Kidney glomerular epithelial cell (primary cell): ENCODE data around the gene MAEA.

ENCODE experiments used
- DNase-seq: peaks from one replicate; lab custom pipeline; 2025; lab: John Stamatoyannopoulos, UW

MAEA gene

DNA sequence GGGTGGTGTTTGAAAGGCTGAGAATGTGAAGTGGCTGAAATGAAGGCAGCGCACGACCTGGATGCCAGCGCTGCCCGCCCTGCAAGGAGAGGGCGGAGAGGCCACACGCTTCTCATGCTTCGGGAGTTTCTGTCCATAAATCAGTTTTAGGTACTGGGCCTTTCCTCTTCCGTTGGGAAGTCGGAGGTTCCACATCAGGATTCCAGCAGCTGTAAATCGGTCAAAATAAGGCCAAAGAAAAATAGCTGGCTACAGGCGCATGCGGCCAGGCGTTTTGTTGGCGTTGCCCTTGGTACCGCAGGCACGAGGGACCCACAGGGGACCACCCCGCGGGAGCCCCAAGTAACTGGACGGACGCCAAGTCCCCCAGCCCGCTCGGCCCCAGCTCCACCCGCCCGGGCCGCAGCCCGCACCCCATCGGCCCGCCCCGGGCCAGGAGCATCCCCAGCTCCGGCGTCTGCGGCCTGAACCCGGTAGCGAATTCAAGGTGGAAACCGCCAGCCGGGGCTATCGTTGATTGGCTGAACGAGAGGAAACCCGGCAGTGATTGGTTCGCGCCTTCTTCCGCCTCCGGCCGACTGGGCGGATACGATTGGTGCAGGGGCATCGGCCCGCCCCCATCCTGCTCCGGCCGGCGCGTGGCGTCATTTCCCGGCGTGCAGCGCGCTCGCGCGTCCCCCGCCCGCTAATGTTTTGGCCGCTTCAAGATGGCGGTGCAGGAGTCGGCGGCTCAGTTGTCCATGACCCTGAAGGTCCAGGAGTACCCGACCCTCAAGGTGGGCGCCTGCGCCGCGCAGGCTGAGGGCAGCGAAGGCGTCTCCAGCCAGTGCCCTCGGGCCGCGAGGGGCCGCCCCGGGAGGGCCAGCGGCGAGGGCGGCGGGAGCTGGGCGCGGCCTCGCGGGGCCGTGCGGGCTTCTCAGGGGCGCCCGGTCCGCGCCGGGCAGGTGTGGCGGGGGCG is at the start of gene MAEA:
TSS of gene MAEA (plus strand) at position 685 of the 958 bp plus-strand sequence. CDS start at position 708, 23 bp downstream.
- peak; percentile 99 for DNase-seq

DNA sequence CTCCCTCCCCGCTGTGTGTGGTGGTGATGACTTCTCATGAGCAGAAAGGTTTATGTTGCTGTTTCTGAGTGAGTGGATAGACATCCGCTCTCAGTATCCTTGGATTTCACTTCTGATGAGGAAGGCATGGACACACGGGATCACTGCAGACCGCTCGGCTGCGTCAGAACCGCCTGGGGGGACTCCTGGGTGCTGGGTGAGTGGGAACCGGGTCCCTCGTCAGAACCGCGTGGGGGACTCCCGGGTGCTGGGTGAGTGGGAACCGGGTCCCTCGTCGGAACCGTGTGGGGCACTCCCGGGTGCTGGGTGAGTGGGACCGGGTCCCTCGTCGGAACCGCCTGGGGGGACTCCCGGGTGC is 49.8 kb upstream of the MAEA start:
- DNase-seq: no peak

DNA sequence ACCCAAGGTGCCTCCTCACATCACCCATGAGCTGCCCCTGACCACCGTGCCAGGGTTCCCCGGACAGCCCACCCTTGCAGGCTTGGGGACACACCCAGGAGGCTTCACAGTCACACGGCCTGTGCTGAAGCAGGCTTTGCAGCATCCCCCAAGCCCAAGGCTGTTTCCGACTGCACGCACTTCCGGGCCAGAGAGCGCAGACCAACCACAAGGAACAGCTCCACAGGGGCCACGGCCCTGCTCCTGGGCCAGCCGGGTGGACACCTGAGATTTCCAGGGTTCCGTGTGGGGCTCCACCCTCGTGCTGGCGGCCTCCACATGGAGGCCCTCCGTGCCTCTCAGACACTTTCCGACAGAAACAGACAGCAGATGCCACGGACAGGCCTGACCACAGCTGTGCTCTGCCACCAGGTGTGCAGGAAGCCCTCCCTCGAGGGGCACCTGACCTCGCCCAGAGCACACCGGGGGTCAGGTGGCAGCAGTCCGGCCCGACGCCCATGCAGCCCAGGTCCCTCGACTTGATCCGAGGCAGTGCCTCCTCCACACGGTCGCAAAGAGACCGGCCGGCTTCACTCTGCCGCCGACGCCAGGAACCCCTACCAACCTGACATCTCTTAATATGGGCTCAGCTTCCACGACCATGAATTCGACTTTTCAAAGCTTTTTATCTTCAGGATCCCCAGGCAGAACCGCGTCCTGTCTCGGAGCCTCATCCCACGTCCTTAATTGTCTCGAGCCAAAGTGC is 48.8 kb upstream of the MAEA start:
- no peak for DNase-seq

DNA sequence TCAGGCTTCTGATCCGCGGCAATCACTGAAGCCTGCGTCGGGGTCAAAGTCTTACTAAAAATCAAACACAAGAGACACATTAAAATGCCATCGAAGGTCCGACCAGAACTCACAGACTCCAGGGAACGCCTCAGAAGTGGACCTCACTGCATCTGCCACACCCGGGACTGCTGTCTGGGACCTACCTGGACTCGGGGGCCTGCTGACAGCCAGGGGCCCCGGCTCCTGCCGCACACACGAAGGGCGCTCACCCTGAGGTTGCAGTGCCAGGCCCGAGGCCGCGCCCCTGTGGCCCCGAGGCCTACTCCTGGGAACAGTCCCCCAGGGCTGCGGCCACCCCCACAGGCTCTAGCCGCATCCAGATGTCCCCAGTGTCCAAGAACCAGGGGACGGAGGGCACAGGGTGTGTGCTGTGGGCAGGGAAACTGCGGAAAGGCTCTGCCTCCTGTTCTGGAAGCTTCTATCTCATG is 48.2 kb upstream of the MAEA start:
- no peak for DNase-seq

DNA sequence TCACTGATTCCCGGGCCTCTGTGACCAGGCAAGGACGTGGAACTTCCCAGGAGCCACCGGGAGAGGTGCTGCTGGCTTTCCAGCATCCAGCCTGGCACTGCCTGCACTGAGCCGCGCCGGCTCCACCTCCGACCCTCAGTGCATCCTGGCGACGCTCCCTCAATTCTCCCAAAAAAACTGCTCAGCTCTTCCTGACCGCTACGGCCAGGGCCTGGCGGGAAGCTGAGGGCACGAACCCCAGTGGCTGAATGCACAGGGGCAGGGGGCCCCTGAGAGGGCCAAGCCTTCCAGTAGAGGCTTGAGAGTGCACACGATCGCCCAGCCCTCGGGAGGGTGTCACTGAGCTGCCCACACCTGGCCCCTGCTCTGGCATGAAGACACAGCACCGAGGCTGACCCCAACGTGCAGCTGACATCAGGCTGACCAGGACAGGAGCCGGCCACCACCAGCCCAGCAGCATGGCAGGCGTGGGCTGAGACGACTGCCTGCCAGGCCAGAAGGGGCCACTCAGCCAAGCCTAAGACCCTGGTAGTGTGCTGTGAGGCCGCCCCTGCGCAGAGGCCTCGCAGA is 47.7 kb upstream of the MAEA start:
- no peak for DNase-seq

DNA sequence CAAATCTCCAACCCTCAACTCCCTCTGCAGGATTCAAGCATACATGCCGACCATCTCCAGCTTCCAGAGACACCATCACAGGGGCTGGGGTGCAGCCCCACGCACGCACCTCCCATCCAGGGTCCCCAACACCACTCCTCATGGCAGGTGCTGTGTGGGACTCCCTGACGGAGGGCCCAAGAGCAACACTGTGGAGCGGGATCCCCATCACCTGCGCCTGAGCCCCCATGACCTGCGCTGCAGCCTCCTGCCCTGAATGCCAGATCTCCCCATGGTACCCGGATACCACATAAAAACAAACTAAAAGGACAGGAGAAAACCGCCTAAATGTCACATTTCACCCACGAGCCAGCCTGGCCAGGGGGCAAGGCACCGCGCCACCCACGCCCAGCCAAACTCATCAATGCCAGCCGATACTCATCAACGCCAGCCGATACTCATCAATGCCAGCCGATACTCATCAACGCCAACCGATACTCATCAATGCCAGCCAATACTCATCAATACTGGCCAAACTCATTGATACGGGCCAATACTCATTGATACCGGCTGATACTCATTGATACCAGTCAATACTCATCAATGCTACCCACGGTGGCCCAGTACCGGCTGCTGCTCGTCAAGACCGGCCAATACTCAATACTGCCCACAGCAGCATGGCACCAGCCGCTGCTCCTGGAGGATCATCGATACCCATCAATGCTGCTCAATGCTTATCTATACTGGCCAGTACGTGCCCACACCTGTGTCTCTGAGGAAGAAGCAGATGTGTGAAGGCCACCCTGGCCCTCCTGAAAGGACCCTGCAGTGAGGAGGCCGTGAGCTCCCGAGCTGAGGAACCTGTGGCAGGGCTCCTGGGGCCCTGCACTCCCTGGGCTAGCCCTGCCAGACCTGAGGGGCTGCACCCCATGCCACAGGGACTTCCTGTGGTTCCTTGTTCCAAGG is 46.9 kb upstream of the MAEA start:
- DNase-seq: no peak

DNA sequence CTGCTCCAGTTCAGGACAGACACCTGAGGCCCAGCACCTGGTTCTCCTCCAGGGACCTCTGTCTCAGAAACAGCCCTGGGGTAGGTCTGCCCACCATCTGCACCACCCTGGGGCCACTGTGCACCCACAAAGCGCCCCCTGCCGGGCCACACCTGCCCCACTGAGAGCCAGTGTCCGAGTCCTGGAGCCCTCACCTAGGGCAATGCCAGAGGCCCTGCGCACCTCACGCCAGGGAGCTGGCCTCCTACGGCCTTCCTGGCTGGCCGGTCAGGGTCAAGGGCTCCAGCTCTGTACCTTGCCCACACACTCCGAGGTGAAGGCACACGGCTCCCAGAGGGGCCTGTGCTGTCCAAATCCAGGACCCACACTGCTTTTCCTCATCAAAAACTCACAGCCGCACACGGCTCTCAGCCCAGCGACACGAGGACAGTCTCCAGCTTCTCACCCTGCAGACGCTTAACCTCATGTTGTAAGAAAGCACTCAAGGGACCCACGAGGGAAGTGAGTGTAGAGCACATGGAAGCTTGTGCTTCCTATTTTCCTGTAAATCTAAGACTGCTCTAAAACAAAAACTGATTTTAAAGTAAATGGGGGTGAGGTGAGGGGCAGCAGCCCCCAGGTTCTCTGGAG is 46.1 kb upstream of the MAEA start:
- no peak for DNase-seq

DNA sequence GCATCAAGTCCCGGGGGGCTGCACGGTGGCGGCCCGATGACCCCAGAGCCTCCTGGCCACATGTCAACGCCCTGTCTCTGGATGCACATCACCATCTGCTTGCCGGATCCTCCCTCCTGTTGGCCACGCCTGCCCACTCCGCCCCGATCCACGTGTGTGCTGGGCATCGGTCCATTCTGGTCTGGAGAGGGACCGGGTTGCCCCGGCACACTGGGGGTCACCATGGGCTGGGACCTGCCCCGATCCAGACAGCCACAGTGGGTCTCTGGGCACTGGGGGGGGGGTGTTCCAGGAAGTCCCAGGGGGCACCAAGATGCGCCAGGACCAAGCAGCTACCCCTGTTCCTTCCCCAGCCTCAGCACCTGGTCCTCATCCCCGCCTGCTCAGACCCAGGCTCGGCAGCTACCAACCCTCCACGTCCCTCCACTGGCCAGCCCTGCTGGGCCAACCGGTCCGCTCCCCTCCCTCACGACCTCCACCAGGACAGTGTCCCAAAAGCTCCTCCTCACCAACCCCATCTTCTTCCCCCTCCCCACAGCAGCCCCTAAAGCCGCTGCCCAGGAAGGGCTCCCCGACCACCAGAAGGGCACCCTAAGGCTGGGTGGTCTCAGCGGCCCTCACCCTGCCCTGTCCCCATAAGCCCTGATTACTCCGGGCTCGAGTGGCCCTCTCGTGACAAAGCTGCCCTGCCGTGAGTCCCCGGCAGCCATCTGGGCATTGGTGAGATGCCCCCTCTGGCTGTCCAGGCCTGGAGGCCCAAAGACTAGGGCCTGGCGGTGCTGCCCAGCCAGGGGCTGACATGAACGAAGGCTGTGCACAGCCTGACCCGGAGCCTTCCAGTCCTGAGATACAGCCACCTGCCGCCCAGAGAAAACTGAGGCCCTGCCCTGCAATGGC is 45.4 kb upstream of the MAEA start:
- no peak for DNase-seq

DNA sequence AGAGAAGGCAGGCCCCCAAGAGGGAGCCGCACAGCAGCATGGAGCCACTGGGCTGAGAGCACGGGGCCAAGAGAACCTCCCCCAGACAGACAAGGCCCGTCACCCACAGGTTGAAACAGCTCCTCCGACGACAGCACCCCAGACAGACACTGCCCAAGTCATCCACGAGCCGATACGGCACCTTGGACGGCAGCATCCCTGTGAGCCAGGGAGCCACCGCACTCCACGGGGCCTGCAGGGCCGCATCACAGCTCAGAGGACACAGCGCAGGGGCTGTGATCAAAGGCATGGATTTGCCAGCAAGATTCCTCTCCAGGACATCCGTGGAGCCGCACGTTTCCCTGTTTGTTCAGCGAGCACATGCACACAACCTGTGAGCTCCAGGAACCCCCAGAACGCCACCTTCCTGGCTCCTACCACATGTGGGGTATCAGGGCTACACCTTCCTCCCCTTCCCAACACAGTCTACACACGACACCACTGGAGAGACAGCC is 44.7 kb upstream of the MAEA start:
- no peak for DNase-seq

DNA sequence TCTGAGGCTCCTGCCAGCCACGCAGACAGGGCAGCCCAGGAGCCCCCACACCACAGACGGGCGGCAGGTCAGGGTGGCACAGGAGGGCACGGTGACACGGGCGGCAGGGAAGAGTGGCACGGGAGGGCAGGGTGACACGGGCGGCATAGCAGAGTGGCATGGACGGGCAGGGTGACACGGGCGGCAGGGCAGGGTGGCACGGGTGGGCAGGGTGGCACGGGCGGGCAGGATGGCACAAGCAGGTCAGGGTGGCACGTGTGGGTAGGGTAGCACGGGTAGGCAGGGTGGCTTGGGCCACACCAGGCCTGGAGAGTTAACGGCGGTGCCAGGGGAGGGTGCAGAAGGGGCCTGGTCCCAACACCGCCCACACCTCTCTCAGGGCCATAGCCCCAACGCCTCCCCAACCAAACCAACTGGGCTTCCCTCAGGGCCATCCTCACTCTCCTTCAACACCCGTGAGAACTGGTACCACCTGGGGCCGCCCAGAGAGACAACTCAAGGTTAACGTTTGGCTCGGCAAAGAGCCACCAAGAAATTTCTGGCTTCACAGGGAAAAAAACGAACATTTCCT is 44.1 kb upstream of the MAEA start:
- DNase-seq: no peak

DNA sequence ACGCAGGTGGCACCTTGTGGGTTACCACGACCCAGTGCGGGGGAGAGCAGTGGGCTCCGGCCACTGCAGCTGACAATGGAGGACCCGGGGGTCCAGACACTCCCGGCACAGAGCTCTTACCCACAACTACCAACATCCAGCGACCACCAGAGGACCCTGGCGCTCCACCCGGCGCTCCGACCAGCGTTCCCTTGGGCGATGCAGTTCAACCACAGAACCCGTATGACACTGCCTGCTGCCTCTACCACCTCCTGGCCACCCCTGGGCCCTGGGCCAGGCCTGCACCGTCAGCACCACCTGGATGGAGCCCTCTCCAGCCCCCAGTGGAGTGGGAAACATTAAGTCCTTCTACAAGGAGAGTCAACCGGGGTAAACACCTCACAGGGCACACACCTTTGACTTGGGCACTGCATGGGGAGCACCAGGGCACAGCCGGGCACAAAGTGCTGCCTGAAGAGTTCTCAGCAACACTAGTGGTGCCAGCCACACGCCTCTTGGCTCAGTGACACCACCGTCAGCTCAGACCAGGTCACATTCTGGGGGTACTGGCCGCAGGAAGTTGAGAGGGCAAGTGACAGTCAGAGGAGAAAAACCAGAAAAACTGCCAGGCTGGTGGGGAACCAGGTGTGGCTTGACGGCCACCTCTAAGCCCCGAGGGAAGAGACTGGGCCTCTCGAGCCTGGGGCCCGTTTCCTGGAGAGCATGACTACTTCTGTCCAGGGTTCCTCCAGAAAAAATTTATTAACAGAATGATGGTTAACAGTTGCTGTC is 43.4 kb upstream of the MAEA start:
- no peak for DNase-seq

DNA sequence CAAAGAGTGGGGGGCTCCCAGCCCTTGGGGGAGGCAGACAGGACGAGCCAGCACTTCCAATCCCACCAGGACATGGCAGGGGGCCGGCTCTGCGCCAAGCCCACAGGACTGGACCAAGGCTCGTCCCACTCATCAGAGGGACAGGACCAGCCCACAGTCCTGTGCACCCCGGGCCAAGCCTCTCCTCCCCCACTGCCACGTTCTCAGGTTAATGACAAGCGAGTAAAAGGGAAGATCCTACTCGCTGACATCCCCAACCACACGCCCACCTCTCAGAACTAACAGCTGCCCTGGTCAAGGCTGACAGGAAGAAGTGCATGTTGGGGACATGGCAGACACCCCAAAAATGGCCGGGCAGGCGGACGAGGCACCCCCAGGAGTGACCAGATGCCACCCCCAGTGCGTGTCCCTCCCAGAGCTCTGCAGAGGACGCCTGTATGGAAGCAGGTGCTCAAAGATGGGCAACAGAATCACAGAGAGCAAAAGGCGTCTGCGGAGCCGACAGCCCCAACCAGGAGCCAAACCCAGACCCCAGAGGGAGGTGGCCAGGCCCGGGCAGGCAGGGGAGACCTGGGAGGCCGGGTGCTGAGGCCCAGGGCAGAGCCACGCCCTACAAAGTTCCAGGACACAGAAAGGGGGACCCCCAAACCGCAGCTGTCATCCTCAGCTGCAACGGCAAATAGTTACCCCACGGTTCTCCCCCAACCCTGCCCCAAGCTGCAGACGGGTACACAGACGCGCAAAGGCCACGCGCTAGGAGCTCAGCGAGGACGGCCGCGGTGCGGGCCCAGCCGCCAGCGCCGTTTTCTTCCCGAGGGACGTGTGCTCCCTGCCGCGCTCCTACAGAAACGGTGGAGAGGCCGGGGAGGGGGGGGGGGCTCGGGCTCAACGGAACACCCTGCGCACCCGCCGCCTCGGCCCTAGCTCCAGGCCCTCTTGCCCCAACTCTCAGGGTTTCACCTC is 42.5 kb upstream of the MAEA start:
- DNase-seq: no peak

DNA sequence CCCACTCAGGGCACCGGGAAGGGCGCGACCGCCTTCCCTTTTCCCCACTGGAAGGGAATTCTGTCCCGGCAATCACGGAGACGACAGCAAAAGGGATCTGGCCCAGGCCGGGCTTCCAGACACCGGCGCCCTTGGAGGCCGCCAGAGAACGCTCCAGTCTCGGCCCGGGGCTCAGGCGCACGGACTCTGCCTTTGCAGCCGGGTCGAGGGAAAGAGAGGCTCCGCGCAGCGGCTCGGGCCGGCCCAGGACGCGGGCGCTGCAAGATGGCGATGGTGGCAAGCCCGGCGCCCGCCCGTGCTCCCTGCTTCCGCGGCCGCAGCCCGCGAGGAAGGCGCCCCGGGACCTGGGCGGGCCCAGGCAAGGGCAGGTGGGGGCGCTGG is 41.8 kb upstream of the MAEA start:
- no peak for DNase-seq

DNA sequence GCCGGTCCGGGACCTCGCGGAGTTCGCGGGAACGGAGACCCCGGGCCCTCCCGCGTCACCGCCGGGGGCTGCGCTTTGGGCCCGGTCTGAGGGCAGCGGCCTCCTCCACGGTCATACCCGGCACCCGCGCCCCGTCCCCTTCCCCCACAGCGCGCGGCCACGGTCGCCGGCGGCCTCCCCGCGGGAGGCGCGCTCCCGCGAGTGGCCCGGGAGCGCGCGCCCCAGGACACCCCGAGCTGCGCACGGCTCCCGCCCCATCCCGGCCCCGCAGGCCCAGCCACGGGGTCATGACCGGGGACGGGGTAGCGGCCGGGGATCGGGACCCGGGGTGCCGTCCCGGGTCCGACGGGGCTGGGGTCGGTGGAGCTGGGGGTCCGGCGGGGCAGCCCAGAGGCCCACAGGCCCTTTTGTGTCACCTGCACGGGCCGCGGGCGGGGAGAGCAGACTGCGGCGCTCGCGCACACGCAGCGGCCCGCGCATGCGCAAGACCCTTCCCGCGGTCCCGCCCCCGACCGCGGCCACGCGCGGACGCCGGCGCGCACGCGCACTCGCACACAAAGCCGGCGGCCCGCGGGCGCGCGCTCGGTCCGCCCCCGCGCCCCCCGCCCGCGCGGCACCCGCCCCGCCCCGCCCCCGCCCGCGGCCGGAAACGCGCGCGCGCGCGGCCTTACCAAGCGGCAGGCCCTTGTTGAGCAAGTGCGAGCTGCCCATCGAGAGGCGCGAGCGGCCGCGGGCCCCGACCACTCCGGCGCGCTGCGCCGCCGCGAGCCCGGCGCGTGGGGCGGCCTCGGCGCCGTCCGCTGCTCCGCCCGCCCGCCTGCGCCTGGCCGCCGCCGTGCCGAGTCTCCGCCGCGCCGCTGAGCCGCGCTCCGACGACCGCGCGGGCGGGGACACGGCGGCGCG is 41.2 kb upstream of the MAEA start, which contains the start of gene CTBP1:
TSS of gene CTBP1 (minus strand) at position 886 of the 903 bp plus-strand sequence. CDS start 7,799 bp downstream, outside the sequence.
- DNase-seq: peak; percentile 56

DNA sequence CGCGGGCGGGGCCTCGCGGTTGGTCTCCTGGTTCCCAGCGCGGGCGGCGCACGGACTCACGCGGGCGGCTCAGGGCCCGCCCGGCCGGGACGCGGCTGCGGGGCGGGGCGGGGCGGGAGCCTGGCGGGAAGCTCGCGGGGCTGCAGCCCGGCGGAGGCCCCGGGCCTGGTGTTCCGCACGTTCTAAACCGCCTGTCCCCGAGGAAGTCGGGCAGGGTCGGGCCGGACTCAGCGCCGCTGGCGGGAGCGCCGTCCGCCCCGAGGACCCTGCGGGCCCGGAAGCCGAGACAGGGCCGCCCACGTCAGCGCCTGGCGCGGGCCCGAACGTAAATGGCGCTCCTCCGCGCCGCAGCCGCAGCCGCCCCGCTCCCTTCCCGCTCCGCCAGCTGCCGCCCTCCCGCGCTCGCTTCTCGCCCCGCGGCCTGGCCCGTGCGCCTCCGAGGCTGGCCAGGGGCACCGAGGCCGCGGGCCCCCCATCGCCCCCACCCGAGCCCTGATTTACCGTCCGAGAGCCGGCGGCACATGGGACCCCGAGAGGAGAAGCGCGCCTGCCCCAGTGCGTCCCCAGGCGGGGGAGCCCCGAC is 40.5 kb upstream of the MAEA start:
- DNase-seq: peak; percentile 49
